Ishikawa (cell line): ENCODE measurements around the gene AP4S1.

ENCODE experiments used
- CEBPB ChIP-seq: IDR thresholded peaks from 2 replicates; pipeline ENCODE4 v1.6.1; 2012
- EP300 ChIP-seq: IDR thresholded peaks from 2 replicates; pipeline ENCODE4 v1.6.1; 2012; ENCODE audit warnings: borderline replicate concordance
- MAX ChIP-seq: IDR thresholded peaks from 2 replicates; pipeline ENCODE4 v1.6.1; 2012
- TAF1 ChIP-seq: IDR thresholded peaks from 2 replicates; pipeline ENCODE4 v1.6.1; 2012; ENCODE audit warnings: low read depth, mild to moderate bottlenecking
- TEAD4 ChIP-seq: IDR thresholded peaks from 2 replicates; pipeline ENCODE4 v1.6.1; 2012
- USF1 ChIP-seq: IDR thresholded peaks from 2 replicates; pipeline ENCODE4 v1.6.1; 2012

- TF ChIP-seq TEAD4 = no peak
- TF ChIP-seq EP300 = no peak
- no peak for TF ChIP-seq TAF1
- no peak for TF ChIP-seq USF1
- TF ChIP-seq CEBPB = no peak
- no peak for TF ChIP-seq MAX
These were observed 85.4 kb downstream of the AP4S1 start for GRCh38 chr14:31110872-31111271.
